Sigmoid colon (tissue), 7 donors: ENCODE measurements around the gene TBCCD1. TPM values are rescaled to one million over a fixed set of nuclear protein-coding genes. Genes with fewer than 3 reads are reported as not detected.

Experiments used
- DNase-seq: peaks from one replicate; pipeline ENCODE4 v3.0.0-alpha.2; 2019
- H3K27ac ChIP-seq, 4 donors: fragments of 200-600 bp; sonication (generic); one replicate each; pipeline ENCODE4 v1.5.1; 2016 to 2019; ENCODE audit warnings: mild to moderate bottlenecking in 1 of 4
- H3K27me3 ChIP-seq, 3 donors: fragments of 200-600 bp; sonication (generic); one replicate each; pipeline ENCODE4 v1.5.1; 2019; ENCODE audit warnings: mild to moderate bottlenecking in 1 of 3
- H3K36me3 ChIP-seq, 4 donors: fragments of 200-600 bp; sonication (generic); one replicate each; pipeline ENCODE4 v1.5.1; 2016 to 2019
- H3K4me1 ChIP-seq, 4 donors: fragments of 200-600 bp; sonication (generic); one replicate each; pipeline ENCODE4 v1.5.1; 2017 to 2019
- H3K4me3 ChIP-seq, 4 donors: fragments of 200-600 bp; sonication (generic); one replicate each; pipeline ENCODE4 v1.5.1; 2017 to 2019; ENCODE audit warnings: mild to moderate bottlenecking in 2 of 4, moderate library complexity in 1 of 4
- H3K9me3 ChIP-seq, 4 donors: fragments of 200-600 bp in 3 of 4; sonication (generic) in 3 of 4; one replicate each; pipeline versions ENCODE4 v1.5.1 to v1.6.1; 2013 to 2019
- EP300 ChIP-seq, 4 donors: sonication (generic); formaldehyde crosslinking; IDR thresholded peaks; one replicate each; pipeline ENCODE4 v1.6.1; 2017; ENCODE audit warnings: antibody characterized with exemption in 4 of 4
- POLR2A ChIP-seq, 2 donors: fragments of 450-650 bp; IDR thresholded peaks; one replicate each; pipeline ENCODE4 v1.6.1; 2016; ENCODE audit warnings: antibody characterized with exemption in 2 of 2, mild to moderate bottlenecking in 2 of 2, moderate library complexity in 2 of 2
- POLR2AphosphoS5 ChIP-seq, 4 donors: sonication (generic); formaldehyde crosslinking; IDR thresholded peaks; one replicate each; pipeline ENCODE4 v1.6.1; 2017; ENCODE audit warnings: antibody characterized with exemption in 4 of 4
- WGBS, 2 donors: extraction: QIAGEN DNeasy Blood & Tissue Kit; methylation state at CpG; one replicate each; pipeline ENCODE4 v1.1.7; 2013; 5-methylcytosine and 5-hydroxymethylcytosine counted together
- intact Hi-C: fragments of 100-400 bp; cut with DNase I; formaldehyde crosslinking; loops from one replicate; pipeline ENCODE4 v1.15.1; 2023
- polyA plus RNA-seq, 3 donors: library from polyadenylated mRNA; stranded (reverse); fragments of 200-250 nt; gene quantifications; one replicate each; pipeline ENCODE4 v1.2.3, GENCODE V29; 2013
- total RNA-seq, 4 donors: library from RNA; depleted of rRNA; stranded (reverse); fragments of >200 nt; gene quantifications; one replicate each; pipeline ENCODE4 v1.1.0, GENCODE V29; 2016
- TF ChIP-seq, protein P1 (sequence below), 4 experiments: fragments of 450-650 bp in 3 of 4; fragments of 200-600 bp in 1 of 4; IDR thresholded peaks; one replicate each; pipeline ENCODE4 v1.5.1; 2016 to 2019; ENCODE audit warnings: antibody characterized with exemption in 4 of 4, mild to moderate bottlenecking in 3 of 4, moderate library complexity in 2 of 4
- donor health status: healthy with polysubstance abuse.
- donor health status: Bipolar disorder and iron deficiency.
- donor health status: healthy.

TBCCD1 gene
- total and polyA plus RNA-seq, 7 donors, result 4.9 to 14.3 (median 9.7) TPM

DNA sequence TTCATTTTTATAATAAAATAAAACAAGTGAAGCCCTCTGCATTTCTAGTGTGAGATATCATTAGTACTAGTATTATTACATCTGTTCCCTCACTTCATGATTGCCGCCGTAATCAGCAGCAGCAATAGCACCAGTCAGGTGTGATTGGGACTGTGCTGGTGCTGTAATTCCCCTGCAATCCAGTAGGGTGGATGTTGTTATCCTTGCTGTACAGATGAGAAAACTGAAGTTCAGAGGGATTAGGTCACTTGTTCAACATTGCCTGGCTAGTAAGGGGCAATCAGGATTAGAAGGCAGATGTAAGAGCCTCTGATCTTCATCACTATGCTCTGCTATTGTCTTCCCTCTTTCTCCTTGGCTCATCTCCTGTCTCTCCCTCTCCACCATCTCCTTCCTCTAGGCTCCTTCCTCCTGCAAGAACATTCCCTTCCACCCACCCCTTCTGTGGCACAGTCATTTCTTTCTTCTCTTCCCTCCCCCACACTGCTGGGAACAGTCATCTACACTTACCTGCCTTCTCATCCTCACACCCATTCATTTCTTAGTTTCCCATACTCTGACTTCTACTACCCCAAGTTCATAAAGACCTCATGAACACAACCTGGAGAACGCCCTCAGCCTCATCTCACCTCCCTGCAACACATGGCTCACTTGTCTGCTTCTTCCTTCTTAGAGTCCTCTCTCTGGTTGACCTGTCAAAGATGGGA, 52.7 kb downstream of the TBCCD1 start:
- WGBS, 2 donors, result 49 to 79% methylated on average over 3 of the region's 3 CpGs
- no peak overlapping the region for H3K4me3 ChIP-seq
- no peak overlapping the region for H3K27ac ChIP-seq
- H3K4me1 ChIP-seq, result no peaks in the 10 kb centered on the region
- no peaks in the 10 kb centered on the region for H3K27me3 ChIP-seq
- no peak for DNase-seq
- no peaks in the 10 kb centered on the region for H3K36me3 ChIP-seq
- intact Hi-C loops, result no loop called here
- TF ChIP-seq POLR2AphosphoS5 (IDR thresholded peaks at IDR 0.05), result no peak
- TF ChIP-seq, protein P1, sequence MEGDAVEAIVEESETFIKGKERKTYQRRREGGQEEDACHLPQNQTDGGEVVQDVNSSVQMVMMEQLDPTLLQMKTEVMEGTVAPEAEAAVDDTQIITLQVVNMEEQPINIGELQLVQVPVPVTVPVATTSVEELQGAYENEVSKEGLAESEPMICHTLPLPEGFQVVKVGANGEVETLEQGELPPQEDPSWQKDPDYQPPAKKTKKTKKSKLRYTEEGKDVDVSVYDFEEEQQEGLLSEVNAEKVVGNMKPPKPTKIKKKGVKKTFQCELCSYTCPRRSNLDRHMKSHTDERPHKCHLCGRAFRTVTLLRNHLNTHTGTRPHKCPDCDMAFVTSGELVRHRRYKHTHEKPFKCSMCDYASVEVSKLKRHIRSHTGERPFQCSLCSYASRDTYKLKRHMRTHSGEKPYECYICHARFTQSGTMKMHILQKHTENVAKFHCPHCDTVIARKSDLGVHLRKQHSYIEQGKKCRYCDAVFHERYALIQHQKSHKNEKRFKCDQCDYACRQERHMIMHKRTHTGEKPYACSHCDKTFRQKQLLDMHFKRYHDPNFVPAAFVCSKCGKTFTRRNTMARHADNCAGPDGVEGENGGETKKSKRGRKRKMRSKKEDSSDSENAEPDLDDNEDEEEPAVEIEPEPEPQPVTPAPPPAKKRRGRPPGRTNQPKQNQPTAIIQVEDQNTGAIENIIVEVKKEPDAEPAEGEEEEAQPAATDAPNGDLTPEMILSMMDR (IDR thresholded peaks at IDR 0.05), result peak in 1 of 4 experiments; percentile 15
- H3K9me3 ChIP-seq, result no peaks in the 10 kb centered on the region

DNA sequence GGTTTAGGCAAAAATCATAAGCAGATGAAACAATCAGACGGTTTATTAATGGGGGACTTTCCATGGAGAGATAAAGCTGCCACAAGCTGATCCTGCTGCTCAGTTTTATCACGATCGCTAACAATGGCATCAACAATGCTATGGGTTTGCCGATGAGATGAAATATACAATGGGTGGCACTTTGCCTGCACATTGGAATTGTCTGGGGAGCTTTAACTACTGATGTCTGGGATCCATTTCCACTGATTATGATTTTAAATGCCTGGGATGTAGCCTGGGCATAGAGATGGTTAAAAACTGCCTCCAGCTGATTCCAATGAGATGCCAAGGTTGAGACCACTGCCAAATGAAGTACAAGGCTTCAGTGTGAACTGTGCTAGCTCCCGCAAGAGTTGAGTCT, 53.8 kb downstream of the TBCCD1 start:
- Histone ChIP-seq H3K4me1 (no peaks in the 10 kb centered on the region), H3K27ac (no peak overlapping the region), H3K27me3 (no peaks in the 10 kb centered on the region), H3K36me3 (no peaks in the 10 kb centered on the region), H3K4me3 (no peak overlapping the region), H3K9me3 (no peaks in the 10 kb centered on the region)
- no peak for DNase-seq
- 80 to 84% methylated on average over 5 of the region's 5 CpGs for WGBS, 2 donors
- TF ChIP-seq POLR2A (IDR thresholded peaks at IDR 0.05) (no peak), POLR2AphosphoS5 (IDR thresholded peaks at IDR 0.05) (no peak), EP300 (IDR thresholded peaks at IDR 0.05) (no peak)
- TF ChIP-seq, protein P1 (IDR thresholded peaks at IDR 0.05), result no peak
- intact Hi-C loops, result no loop called here

DNA sequence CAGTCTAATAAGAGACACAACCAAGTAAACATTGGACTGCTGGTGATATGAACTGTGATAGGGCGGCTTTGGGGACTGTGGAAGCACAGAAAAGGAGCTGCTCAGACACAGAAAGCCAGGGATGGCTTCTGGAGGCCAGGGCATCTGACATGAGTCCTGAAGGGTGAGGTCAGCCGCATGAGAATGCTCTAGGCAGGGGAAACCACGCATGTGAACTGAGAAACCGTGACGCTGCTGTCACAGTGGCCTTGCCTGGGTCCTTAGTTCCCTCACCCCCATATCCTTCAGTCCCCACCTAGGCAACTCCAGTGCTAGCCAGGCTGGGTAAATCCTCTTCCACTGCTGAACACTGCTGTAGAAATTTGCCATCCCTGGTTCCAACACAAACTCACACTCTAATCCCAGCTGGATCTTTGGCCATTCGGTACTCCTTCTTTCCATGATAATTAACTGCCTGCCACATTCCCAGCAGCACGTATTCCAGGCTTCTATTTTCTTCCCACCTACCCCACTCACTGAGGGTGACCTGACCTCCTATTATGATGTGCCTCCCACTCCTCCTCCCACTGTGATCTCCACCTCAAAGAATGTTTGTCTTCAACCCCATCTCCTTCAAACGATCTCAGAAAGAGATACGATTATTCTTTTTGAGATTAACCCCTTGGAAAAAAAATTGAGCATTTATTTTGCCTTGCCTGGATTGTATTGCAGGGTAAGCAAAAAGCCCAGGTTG, 54.4 kb downstream of the TBCCD1 start:
- Histone ChIP-seq H3K27me3 (no peaks in the 10 kb centered on the region), H3K27ac (no peak overlapping the region), H3K4me1 (no peaks in the 10 kb centered on the region), H3K9me3 (no peaks in the 10 kb centered on the region), H3K36me3 (no peaks in the 10 kb centered on the region), H3K4me3 (no peak overlapping the region)
- DNase-seq, result no peak
- 55 to 62% methylated on average over 9 of the region's 9 CpGs for WGBS, 2 donors
- TF ChIP-seq, protein P1 (IDR thresholded peaks at IDR 0.05), result no peak
- no peak for TF ChIP-seq EP300 (IDR thresholded peaks at IDR 0.05)
- no peak for TF ChIP-seq POLR2AphosphoS5 (IDR thresholded peaks at IDR 0.05)
- no peak for TF ChIP-seq POLR2A (IDR thresholded peaks at IDR 0.05)
- intact Hi-C loops, result no loop called here

DNA sequence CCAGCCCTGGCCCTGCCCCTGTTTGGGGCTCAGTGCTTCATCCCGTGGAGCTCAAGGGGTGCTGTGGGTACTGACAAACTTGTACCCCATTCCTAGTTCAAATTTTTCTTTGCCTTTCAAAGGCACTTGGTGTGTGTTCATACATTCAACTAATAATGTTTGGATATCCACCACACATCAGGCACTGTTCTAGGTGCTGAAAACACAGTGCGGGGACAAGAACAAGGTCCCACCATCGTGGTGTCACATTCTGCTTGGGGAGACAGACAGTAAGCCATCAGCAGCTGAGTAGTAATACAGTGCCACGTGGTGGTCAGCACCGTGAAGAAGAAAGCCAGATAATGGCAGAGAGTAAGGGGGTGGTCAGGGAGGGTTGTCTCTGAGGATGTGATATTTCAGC, 55.4 kb downstream of the TBCCD1 start:
- 68 to 78% methylated on average over 5 of the region's 5 CpGs for WGBS, 2 donors
- TF ChIP-seq POLR2AphosphoS5 (IDR thresholded peaks at IDR 0.05) (no peak), EP300 (IDR thresholded peaks at IDR 0.05) (no peak), POLR2A (IDR thresholded peaks at IDR 0.05) (no peak)
- TF ChIP-seq, protein P1 (IDR thresholded peaks at IDR 0.05), result no peak

More for the DNA sequence above, 55.4 kb downstream of the TBCCD1 start:
- no peaks in the 10 kb centered on the region for H3K9me3 ChIP-seq
- no peaks in the 10 kb centered on the region for H3K4me1 ChIP-seq
- no peaks in the 10 kb centered on the region for H3K27me3 ChIP-seq
- H3K36me3 ChIP-seq, result no peaks in the 10 kb centered on the region
- no peak for DNase-seq
- H3K4me3 ChIP-seq, result no peak overlapping the region
- no peak overlapping the region for H3K27ac ChIP-seq
- intact Hi-C loops, result no loop called here
